Neural progenitor cell (in vitro differentiated cells): ENCODE results near the gene PDCD1. TPM values are rescaled to one million over a fixed set of nuclear protein-coding genes. Genes with fewer than 3 reads are reported as not detected.
A peak's percentile ranks its signal among the peaks of the same experiment; 100 is the strongest.
"Not testable (repeated sequence)": the region's sequence is repeated elsewhere in the genome, so short reads cannot be mapped to it uniquely, and the experiment has no call there.

Experiments
- DNase-seq: peaks from one replicate; pipeline ENCODE4 v3.0.0-alpha.2; 2016; ENCODE audit warnings: low spot score
- H2AFZ ChIP-seq: fragments of 200-600 bp; sonication (generic); replicated peaks from 2 replicates; pipeline ENCODE4 v1.6.1; 2016; ENCODE audit warnings: antibody characterized with exemption
- H3F3A ChIP-seq: fragments of 200-600 bp; sonication (generic); 2 replicates; pipeline ENCODE4 v1.6.1; 2016; ENCODE audit warnings: antibody characterized with exemption, low read depth
- H3K27ac ChIP-seq: fragments of 200-600 bp; sonication (generic); 2 replicates; pipeline ENCODE4 v1.5.1; 2016; ENCODE audit warnings: mild to moderate bottlenecking
- H3K27me3 ChIP-seq: fragments of 200-600 bp; sonication (generic); 2 replicates; pipeline ENCODE4 v1.6.1; 2016; ENCODE audit warnings: mild to moderate bottlenecking, moderate library complexity
- H3K36me3 ChIP-seq: fragments of 200-600 bp; sonication (generic); 2 replicates; pipeline ENCODE4 v1.5.1; 2016
- H3K4me1 ChIP-seq: fragments of 200-600 bp; sonication (generic); 2 replicates; pipeline ENCODE4 v1.6.1; 2016; ENCODE audit warnings: mixed run types
- H3K4me2 ChIP-seq: fragments of 200-600 bp; sonication (generic); 2 replicates; pipeline ENCODE4 v1.6.1; 2016
- H3K4me3 ChIP-seq: fragments of 200-600 bp; sonication (generic); 2 replicates; pipeline ENCODE4 v1.5.1; 2016
- H3K79me2 ChIP-seq: fragments of 200-600 bp; sonication (generic); 2 replicates; pipeline ENCODE4 v1.6.1; 2016; ENCODE audit warnings: low read depth
- H3K9ac ChIP-seq: fragments of 200-600 bp; sonication (generic); 2 replicates; pipeline ENCODE4 v1.6.1; 2016
- H3K9me3 ChIP-seq: fragments of 200-600 bp; sonication (generic); 2 replicates; pipeline ENCODE4 v1.5.1; 2016; ENCODE audit warnings: low read depth
- H4K20me1 ChIP-seq: fragments of 200-600 bp; sonication (generic); 2 replicates; pipeline ENCODE4 v1.6.1; 2016; ENCODE audit warnings: low read depth
- H3K27ac Mint-ChIP-seq: 3 replicates; pipeline ENCODE4 v1.8.0; 2021; ENCODE audit warnings: mixed read lengths
- H3K27me3 Mint-ChIP-seq: 2 replicates; pipeline ENCODE4 v1.8.0; 2022; ENCODE audit warnings: low read depth, mild to moderate bottlenecking, inconsistent platforms, moderate library complexity, mixed read lengths; ENCODE audit not compliant: insufficient read depth
- H3K36me3 Mint-ChIP-seq: 3 replicates; pipeline ENCODE4 v1.8.0; 2021; ENCODE audit warnings: mixed read lengths
- H3K4me1 Mint-ChIP-seq: 3 replicates; pipeline ENCODE4 v1.8.0; 2021; ENCODE audit warnings: mixed read lengths
- H3K4me3 Mint-ChIP-seq: 3 replicates; pipeline ENCODE4 v1.8.0; 2021; ENCODE audit warnings: mild to moderate bottlenecking, moderate library complexity, mixed read lengths
- H3K9me3 Mint-ChIP-seq: 3 replicates; pipeline ENCODE4 v1.8.0; 2020; ENCODE audit warnings: mixed read lengths
- EZH2 ChIP-seq: fragments of 200-600 bp; sonication (generic); IDR thresholded peaks from 2 replicates; pipeline ENCODE4 v1.6.1; 2017; ENCODE audit warnings: antibody characterized with exemption, mild to moderate bottlenecking, moderate library complexity
- EZH2phosphoT487 ChIP-seq: fragments of 200-600 bp; sonication (generic); IDR thresholded peaks from 2 replicates; pipeline ENCODE4 v1.6.1; 2017; ENCODE audit warnings: antibody characterized with exemption
- total RNA-seq: library from RNA; depleted of rRNA; stranded (reverse); fragments of >200 nt; gene quantifications from 2 replicates; pipeline ENCODE4 v1.2.3, GENCODE V29; 2015; ENCODE audit warnings: low replicate concordance
- TF ChIP-seq, protein P1 (sequence below): fragments of 200-600 bp; sonication (generic); IDR thresholded peaks from 2 replicates; pipeline ENCODE4 v1.5.1; 2017; ENCODE audit warnings: antibody characterized with exemption, mild to moderate bottlenecking

PDCD1 gene
- total RNA-seq, 1 donor from 2014 or later, result not detected

DNA sequence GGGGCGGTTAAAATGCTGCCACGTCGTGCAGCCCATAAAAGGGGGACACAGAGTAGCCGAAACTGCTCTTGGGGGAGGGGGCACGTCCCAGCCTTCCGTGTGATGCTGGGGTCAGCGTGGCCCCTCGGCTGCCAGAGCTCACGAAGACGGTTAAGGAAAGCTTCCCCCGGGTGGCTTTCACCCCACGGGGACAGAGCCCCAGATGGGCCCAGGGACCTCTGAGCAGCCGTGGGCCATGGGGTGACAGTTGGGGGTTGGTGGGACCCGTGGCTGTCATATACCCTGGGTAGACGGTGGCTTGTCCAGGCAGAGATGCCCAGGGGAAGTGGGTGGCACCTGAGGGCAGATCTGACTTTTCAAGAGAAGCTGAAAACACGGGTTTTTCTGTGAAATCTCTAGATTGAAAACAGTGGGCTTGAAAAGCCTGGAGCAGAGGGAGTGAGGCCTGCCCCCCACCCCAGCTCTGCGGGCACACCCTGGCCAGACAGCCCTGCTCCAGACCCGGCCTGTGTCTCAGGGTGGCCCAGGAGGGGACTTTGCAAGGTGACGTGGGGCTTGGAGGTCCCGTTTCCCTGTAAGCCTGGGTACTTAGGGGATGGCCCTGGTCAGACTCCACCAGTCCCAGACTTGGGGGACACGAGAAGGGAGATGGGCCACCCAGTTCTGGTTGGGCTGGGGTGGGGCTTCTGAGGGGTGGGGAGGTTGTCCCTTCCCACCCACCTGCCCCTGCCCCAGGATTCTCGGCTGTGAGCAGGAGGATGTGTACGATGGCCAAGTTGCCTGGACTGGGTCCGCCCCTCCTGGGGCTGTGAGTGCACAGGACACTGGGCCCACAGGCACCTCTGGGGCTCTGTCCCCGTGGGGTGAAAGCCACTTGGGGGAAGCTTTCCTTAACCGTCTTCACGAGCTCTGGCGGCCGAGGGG, 49.0 kb downstream of the PDCD1 start:
- TF ChIP-seq EZH2phosphoT487 (no peak), EZH2 (no peak)
- TF ChIP-seq, protein P1, sequence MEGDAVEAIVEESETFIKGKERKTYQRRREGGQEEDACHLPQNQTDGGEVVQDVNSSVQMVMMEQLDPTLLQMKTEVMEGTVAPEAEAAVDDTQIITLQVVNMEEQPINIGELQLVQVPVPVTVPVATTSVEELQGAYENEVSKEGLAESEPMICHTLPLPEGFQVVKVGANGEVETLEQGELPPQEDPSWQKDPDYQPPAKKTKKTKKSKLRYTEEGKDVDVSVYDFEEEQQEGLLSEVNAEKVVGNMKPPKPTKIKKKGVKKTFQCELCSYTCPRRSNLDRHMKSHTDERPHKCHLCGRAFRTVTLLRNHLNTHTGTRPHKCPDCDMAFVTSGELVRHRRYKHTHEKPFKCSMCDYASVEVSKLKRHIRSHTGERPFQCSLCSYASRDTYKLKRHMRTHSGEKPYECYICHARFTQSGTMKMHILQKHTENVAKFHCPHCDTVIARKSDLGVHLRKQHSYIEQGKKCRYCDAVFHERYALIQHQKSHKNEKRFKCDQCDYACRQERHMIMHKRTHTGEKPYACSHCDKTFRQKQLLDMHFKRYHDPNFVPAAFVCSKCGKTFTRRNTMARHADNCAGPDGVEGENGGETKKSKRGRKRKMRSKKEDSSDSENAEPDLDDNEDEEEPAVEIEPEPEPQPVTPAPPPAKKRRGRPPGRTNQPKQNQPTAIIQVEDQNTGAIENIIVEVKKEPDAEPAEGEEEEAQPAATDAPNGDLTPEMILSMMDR, result no peak
- H2AFZ ChIP-seq, result no peak overlapping the region
- peaks cover 15% of the 10 kb centered on the region for H3F3A ChIP-seq
- H4K20me1 ChIP-seq, result no peaks in the 10 kb centered on the region
- H3K4me2 ChIP-seq, result no peak overlapping the region
- peaks cover 19% of the 10 kb centered on the region for H3K4me1 ChIP-seq
- no peak overlapping the region for H3K27ac ChIP-seq
- no peaks in the 10 kb centered on the region for H3K36me3 ChIP-seq
- H3K27ac Mint-ChIP-seq, result peak overlapping the region; percentile 66
- H3K9me3 ChIP-seq, result no peaks in the 10 kb centered on the region
- no peak for DNase-seq
- no peak overlapping the region for H3K4me3 Mint-ChIP-seq
- H3K9ac ChIP-seq, result no peak overlapping the region
- H3K4me3 ChIP-seq, result no peak overlapping the region
- H3K36me3 Mint-ChIP-seq, result no peaks in the 10 kb centered on the region
- H3K4me1 Mint-ChIP-seq, result peaks cover 21% of the 10 kb centered on the region
- no peaks in the 10 kb centered on the region for H3K79me2 ChIP-seq
- peaks cover 1% of the 10 kb centered on the region for H3K27me3 ChIP-seq
- peaks cover 2% of the 10 kb centered on the region for H3K27me3 Mint-ChIP-seq
- H3K9me3 Mint-ChIP-seq, result no peaks in the 10 kb centered on the region

DNA sequence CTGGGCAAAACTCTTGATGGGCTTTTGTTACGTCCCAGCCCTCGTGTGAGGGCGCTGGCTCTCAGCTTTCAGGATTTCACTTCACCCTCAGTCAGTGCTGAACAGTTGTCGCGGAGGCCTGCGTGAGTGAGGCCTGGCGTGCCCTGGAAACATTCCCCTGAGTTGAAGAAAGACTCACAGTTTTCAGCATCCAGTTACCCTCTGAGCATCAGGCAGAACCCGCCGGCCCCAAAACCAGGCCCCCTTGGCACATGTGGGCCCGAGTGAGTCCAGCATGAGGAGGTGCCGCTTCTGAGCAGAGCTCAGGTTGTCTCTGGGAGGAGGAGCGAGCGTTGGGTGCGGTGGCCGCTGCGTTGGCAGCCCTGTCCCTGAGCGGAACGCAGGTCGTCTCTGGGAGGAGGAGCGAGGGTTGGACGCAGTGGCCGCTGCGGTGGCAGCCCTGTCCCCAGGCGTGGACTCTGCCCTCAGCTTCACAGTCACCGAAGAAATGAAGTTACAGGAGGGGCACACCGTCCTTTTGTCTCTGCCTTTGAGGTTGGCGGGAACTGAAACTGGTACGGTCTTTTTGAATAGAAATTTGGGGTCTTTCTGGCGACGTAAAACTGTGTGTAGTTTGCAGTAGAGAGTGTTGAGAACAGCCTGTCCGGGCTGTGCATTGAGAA, 49.8 kb downstream of the PDCD1 start, which contains the start of gene NEU4:
TSS of gene NEU4 (plus strand) at position 473 of the 662 bp plus-strand sequence. CDS start 5,292 bp downstream, outside the sequence.
- Histone ChIP-seq H3F3A (peaks cover 15% of the 10 kb centered on the region), H3K9ac (no peak within 1 kb of the TSS), H3K4me1 (peaks cover 23% of the 10 kb centered on the region), H2AFZ (peak within 1 kb of the TSS; percentile 53), H3K36me3 (no peaks in the 10 kb centered on the region), H3K79me2 (no peaks in the 10 kb centered on the region), H3K27ac (peak within 1 kb of the TSS; percentile 62), H3K27me3 (peaks cover 9% of the 10 kb centered on the region), H3K9me3 (no peaks in the 10 kb centered on the region), H4K20me1 (no peaks in the 10 kb centered on the region), H3K4me2 (peak within 1 kb of the TSS; percentile 11), H3K4me3 (no peak within 1 kb of the TSS)
- Mint-ChIP-seq H3K4me3 (peak within 1 kb of the TSS; percentile 12), H3K4me1 (peaks cover 21% of the 10 kb centered on the region), H3K27me3 (peaks cover 2% of the 10 kb centered on the region), H3K36me3 (no peaks in the 10 kb centered on the region), H3K9me3 (no peaks in the 10 kb centered on the region), H3K27ac (peak within 1 kb of the TSS; percentile 84)
- TF ChIP-seq EZH2, result no peak
- DNase-seq, result peak; percentile 62

DNA sequence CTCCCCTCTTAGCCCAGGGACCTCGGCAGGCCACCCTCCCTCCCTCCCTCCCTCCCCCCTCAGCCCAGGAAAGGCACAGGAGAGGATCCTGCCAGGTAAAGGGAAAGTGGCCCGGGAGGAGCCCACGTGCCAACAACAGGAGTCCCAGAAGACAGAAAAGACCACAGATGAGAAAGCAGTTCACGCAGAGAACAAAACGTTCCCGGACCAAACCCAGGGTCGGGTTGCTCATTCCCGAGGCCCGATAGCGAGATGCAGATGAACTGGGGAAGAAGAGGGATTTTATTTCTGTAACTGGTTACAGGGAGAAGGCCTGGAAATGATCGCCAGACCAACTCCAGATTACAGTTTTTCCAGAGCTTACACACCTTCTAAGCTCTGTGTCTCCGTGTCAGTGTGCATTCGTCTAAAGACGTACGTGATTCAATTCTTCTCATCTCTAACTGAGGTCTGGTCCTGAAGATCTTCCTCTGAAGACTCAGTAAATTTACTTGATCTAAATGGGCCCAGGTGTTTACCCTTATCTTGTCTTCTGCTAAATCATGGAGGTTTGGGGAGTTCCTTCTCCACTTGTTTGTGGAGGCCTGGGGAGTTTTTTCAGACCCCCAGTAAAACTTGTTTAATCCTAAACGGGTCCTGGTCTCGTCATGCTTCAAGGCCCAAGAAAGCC, 50.5 kb downstream of the PDCD1 start:
- Mint-ChIP-seq H3K27me3 (peaks cover 2% of the 10 kb centered on the region), H3K4me3 (peak overlapping the region; percentile 12), H3K9me3 (no peaks in the 10 kb centered on the region), H3K4me1 (peaks cover 21% of the 10 kb centered on the region), H3K27ac (peak overlapping the region; percentile 84), H3K36me3 (no peaks in the 10 kb centered on the region)
- Histone ChIP-seq H3K9ac (no peak overlapping the region), H3F3A (peaks cover 15% of the 10 kb centered on the region), H3K4me2 (peak overlapping the region; percentile 11), H3K9me3 (no peaks in the 10 kb centered on the region), H3K79me2 (no peaks in the 10 kb centered on the region), H3K27ac (peak overlapping the region; percentile 62), H3K4me3 (no peak overlapping the region), H3K27me3 (peaks cover 16% of the 10 kb centered on the region), H2AFZ (peak overlapping the region; percentile 53), H3K4me1 (peaks cover 23% of the 10 kb centered on the region), H3K36me3 (no peaks in the 10 kb centered on the region), H4K20me1 (no peaks in the 10 kb centered on the region)
- no peak for TF ChIP-seq EZH2phosphoT487
- TF ChIP-seq, protein P1, result no peak
- no peak for TF ChIP-seq EZH2
- no peak for DNase-seq

DNA sequence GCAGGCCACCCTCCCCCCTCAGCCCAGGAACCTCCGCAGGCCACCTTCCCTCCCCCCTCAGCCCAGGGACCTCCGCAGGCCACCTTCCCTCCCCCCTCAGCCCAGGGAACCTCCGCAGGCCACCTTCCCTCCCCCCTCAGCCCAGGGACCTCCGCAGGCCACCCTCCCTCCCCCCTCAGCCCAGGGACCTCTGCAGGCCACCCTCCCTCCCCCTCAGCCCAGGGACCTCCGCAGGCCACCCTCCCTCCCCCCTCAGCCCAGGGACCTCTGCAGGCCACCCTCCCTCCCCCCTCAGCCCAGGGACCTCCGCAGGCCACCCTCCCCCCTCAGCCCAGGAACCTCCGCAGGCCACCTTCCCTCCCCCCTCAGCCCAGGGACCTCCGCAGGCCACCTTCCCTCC, 52.5 kb downstream of the PDCD1 start:
- not testable (repeated sequence) for H3K4me3 ChIP-seq, H3K4me3 Mint-ChIP-seq, H3K27ac ChIP-seq, H3K9ac ChIP-seq, DNase-seq, H4K20me1 ChIP-seq, H3K9me3 Mint-ChIP-seq, H3K27me3 Mint-ChIP-seq, H3K9me3 ChIP-seq, H3K79me2 ChIP-seq, H3K36me3 Mint-ChIP-seq, H3K36me3 ChIP-seq, H2AFZ ChIP-seq, H3K4me2 ChIP-seq, H3K27ac Mint-ChIP-seq
- Histone ChIP-seq H3K27me3 (peaks cover 22% of the 10 kb centered on the region), H3K4me1 (peaks cover 23% of the 10 kb centered on the region), H3F3A (peaks cover 15% of the 10 kb centered on the region)
- H3K4me1 Mint-ChIP-seq, result peaks cover 21% of the 10 kb centered on the region
